KOPT-K1 (cell line): Measurements from ENCODE around the gene GMEB2.
"Not testable (repeated sequence)": the region's sequence is repeated elsewhere in the genome, so short reads cannot be mapped to it uniquely, and the experiment has no call there.

ENCODE experiments used
- H3K27ac ChIP-seq: fragments of 200-600 bp; sonication (generic); 2 replicates; pipeline ENCODE4 v1.5.1; 2016; ENCODE audit warnings: antibody characterized with exemption, mild to moderate bottlenecking, low read depth, low read length; ENCODE audit not compliant: poor library complexity, severe bottlenecking
- H3K36me3 ChIP-seq: fragments of 200-600 bp; sonication (generic); 2 replicates; pipeline ENCODE4 v1.5.1; 2017; ENCODE audit warnings: antibody characterized with exemption, mild to moderate bottlenecking, low read length, moderate library complexity; ENCODE audit not compliant: insufficient read depth
- H3K9me3 ChIP-seq: fragments of 200-600 bp; sonication (generic); 2 replicates; pipeline ENCODE4 v1.5.1; 2017; ENCODE audit warnings: antibody characterized with exemption, low read length, mild to moderate bottlenecking; ENCODE audit not compliant: insufficient read depth, poor library complexity, severe bottlenecking

GMEB2 gene

DNA sequence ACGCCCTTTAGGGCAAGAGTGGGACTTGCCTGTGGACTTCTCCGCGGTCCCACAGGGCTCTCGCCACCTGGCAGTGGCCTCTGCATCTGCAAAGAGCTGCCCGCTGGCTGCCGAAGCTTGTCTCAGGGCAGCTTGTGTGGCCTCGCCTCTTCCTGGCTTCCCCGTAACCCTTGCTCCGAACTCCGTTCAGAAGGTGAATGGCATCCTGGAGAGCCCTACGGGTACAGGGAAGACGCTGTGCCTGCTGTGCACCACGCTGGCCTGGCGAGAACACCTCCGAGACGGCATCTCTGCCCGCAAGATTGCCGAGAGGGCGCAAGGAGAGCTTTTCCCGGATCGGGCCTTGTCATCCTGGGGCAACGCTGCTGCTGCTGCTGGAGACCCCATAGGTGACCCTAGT lies 34.2 kb upstream of the GMEB2 start:
- Histone ChIP-seq H3K36me3 (peaks cover 55% of the 10 kb centered on the region; the same call in 1 of the 2 replicates), H3K9me3 (no peaks in the 10 kb centered on the region), H3K27ac (no peak overlapping the region)

DNA sequence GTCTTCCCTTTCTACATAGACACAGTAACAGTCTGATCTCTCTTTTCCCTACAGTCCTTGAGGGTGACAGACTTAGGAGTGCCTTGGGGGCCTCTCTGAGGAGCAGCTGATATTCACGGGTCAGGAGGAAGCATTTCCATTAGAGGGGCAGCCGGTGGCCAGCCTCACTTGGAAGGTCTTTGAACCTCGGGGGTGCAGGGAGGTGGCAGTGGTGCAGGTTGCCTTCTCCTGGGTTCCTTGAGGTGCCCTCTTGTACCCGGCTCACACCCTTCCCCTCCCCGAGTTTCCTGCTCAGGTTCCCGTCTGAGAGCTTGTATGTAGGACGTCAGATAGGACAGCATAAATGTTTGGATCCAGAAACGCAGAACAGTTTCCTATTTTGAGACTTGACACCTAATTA lies 33.7 kb upstream of the GMEB2 start:
- H3K27ac ChIP-seq = no peak overlapping the region
- H3K36me3 ChIP-seq = peaks cover 50% of the 10 kb centered on the region; the same call in 1 of the 2 replicates
- no peaks in the 10 kb centered on the region for H3K9me3 ChIP-seq

DNA sequence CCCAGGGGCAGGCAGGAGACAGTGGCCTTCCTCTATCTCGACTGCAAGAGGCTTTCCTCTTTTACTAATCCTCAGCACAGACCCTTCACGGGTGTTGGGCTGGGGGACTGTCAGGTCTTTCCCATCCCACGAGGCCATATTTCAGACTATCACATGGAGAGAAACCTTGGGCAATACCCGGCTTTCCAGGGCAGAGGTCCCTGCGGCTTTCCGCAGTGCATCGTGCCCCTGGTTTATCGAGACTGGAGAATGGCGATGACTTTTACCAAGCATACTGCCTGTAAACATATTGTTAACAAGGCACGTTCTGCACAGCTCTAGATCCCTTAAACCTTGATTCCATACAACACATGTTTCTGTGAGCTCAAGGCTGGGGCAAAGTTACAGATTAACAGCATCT lies 33.3 kb upstream of the GMEB2 start:
- H3K27ac ChIP-seq, H3K9me3 ChIP-seq: not testable (repeated sequence)
- H3K36me3 ChIP-seq = peaks cover 50% of the 10 kb centered on the region; the same call in 1 of the 2 replicates

DNA sequence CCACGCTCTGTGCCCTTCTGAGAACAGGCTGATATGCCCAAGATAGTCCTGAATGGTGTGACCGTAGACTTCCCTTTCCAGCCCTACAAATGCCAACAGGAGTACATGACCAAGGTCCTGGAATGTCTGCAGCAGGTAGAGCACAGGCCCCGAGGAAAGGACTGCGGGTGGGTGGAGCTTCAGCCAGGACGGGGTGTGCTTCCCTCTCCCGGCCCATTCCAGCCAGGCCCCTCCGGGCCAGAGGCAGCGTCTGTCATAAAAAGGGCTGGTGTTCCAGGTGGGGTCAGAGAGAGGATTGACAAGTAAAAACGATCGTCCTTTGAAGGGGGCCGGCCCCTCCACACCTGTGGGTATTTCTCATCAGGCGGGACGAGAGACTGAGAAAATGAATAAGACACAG lies 32.5 kb upstream of the GMEB2 start:
- peaks cover 42% of the 10 kb centered on the region; the same call in 1 of the 2 replicates for H3K36me3 ChIP-seq
- H3K27ac ChIP-seq = peak overlapping the region; percentile 89

DNA sequence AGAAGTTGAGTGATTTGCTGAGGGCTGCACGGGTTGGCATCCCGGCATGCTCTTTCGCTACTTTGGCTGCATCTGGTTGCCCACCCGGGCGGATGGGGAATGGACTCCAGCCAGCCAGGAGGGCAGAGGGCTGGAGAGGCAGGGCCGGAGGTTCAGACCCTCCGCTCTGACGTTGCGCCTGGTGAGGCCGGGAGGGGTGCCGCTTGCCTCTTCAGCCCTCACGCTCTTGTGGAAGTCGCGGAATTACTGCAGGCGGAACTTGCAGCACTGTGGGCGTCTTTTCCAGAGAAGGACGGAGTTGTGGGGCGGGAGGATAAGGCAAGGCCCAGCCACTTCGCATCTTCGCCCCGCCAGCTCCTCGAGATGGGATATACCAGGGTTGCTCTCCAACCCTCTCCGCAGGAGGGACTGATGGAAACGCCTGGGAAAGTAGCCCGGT lies 31.9 kb upstream of the GMEB2 start:
- Histone ChIP-seq H3K36me3 (peaks cover 36% of the 10 kb centered on the region; the same call in 1 of the 2 replicates), H3K9me3 (no peaks in the 10 kb centered on the region), H3K27ac (peak overlapping the region; percentile 89)

More for the DNA sequence above, 32.5 kb upstream of the GMEB2 start:
- no peaks in the 10 kb centered on the region for H3K9me3 ChIP-seq

DNA sequence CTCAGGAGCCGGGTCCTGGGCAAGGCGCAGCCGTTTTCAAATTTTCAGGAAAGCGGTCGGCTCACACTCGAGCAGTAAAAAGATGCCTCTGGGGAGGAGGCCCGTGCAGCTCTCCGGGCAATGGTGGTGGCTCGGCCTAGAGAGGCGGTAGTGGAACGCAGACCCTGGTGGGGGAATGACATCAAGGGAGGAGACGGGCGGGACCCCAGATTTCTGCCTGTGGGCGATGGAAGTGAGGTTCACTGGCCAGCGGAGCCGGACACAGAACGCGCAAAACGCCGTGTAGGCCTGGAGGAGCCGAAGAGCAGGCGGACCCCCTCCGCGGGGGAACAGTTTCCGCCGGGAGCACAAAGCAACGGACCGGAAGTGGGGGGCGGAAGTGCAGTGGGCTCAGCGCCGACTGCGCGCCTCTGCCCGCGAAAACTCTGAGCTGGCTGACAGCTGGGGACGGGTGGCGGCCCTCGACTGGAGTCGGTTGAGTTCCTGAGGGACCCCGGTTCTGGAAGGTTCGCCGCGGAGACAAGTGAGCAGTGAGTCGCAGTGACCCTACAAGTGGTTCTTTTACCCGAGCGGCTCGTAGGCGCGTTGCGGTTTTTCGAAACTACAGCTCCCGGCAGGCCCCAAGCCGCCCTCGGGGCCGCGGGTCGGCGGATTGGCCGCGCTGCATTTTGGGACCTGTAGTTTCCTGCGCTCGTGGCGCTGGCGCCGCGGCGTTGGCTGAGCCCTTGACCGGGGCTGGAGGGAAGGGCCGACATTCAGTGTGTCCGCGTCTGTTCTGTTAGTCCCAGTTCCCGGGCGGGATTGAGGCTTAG lies 31.2 kb upstream of the GMEB2 start, which contains the start of gene RTEL1:
TSS of gene RTEL1 (plus strand) at position 376 of the 812 bp plus-strand sequence. CDS start 1,091 bp downstream, outside the sequence.
- Histone ChIP-seq H3K9me3 (no peaks in the 10 kb centered on the region), H3K36me3 (peaks cover 30% of the 10 kb centered on the region; the same call in 1 of the 2 replicates), H3K27ac (peak within 1 kb of the TSS; percentile 89)

DNA sequence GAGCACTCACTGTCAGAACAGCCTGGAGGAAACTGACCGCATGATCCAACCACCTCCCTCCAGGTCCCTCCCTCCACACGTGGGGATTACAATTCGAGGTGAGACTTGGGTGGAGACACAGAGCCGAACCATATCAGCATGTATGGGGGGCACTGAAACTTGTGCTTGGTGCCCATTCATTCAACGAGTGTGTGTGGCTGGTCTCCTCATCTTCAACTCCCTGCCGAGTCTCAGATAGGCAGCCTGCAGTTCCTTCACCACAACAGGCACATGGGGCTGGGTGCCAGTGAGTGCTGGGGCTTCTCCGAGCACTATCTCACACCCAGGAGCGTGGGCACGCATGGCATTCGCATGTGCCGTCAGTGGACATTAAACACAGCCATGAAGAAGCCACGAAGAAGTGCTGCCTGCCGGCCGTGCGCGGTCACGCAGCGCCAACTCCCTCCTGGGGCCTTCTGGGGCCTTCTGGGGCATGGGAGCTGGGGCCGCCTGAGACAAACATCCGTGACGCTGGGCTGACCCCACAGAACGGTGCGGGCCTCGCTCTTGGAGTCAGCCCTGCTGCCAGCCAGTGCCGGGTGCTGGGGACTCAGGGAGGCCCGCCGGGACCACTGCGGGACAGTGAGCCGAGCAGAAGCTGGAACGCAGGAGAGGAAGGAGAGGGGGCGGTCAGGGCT lies 30.5 kb upstream of the GMEB2 start:
- Histone ChIP-seq H3K27ac (peak overlapping the region; percentile 89), H3K36me3 (peaks cover 22% of the 10 kb centered on the region; the same call in 1 of the 2 replicates), H3K9me3 (no peaks in the 10 kb centered on the region)

DNA sequence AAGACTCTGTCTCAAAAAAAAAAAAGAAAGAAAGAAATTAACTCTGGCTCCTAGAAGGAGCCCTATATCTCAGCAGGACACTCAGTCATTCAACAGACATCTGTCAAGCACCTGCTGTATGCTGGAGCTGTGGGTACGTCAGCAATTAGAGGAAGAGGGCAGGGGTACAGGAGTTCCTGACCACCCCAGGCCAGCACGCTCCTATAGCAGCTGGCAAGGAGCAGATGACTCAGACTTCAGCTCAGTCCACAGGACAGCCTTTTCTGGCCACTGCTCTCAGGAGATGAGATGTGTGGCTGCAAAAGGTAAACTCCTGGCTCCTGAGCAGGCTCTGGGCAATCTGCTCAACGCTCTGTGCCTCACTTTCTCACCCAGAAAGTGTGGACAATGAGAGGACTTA lies 29.6 kb upstream of the GMEB2 start:
- H3K36me3 ChIP-seq = peaks cover 13% of the 10 kb centered on the region; the same call in 1 of the 2 replicates
- H3K27ac ChIP-seq = no peak overlapping the region

DNA sequence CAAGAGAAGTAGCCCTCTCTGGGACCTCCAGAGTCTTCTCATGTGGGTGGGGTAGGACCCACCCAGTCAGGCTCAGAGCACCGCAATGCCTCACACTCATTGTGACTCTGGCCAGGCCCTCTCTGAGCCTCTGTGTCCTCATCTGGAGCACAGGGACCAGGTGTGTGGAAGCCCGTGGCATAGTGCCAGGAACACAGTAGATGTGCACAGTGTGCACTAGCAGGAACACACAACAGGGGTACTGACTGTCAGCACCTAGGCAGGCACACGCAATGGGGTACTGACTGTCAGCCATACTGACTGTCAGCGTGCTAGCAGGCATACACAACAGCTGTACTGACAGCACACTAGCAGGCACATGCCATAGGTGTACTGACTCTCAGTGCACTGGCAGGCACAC lies 28.3 kb upstream of the GMEB2 start:
- Histone ChIP-seq H3K36me3 (peaks cover under 1% of the 10 kb centered on the region; the same call in 1 of the 2 replicates), H3K27ac (peak overlapping the region; percentile 92), H3K9me3 (no peaks in the 10 kb centered on the region)

More for the DNA sequence above, 29.6 kb upstream of the GMEB2 start:
- H3K9me3 ChIP-seq = no peaks in the 10 kb centered on the region

DNA sequence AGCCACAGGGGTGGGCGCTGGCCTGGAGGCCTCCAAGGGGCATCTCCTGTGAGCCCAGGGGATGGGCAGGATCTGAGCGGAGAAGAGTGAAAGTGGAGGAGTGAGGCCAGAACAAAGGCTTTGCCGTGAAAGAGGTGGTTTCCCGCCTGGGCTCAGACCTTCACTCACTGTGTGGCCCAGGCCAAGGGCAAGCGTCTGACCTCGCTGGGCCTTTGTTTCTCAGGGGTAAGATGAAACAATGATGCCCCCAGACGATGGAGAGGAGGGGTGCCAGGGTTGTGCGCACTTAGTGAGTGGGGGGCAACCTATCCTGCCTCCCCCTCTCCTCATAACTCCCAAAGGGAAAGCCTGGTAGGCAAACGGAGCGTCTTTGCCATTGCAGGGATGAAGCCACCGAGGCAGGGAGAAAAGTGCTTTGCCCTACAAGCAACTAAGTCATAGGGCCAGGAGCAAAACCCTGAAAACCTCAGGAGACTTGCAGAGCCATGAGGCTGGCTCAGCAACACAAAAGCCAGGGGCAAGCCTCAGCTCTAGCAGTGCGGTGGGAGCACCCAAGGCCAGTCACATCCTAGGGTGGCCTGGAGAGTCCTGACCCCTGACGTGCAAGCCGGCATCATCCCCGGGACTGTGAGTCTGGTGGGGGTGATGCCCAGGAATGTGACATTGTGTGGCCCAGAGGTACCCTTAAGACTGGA lies 27.2 kb upstream of the GMEB2 start:
- Histone ChIP-seq H3K36me3 (peaks cover 3% of the 10 kb centered on the region), H3K9me3 (no peaks in the 10 kb centered on the region), H3K27ac (peak overlapping the region; percentile 92)

DNA sequence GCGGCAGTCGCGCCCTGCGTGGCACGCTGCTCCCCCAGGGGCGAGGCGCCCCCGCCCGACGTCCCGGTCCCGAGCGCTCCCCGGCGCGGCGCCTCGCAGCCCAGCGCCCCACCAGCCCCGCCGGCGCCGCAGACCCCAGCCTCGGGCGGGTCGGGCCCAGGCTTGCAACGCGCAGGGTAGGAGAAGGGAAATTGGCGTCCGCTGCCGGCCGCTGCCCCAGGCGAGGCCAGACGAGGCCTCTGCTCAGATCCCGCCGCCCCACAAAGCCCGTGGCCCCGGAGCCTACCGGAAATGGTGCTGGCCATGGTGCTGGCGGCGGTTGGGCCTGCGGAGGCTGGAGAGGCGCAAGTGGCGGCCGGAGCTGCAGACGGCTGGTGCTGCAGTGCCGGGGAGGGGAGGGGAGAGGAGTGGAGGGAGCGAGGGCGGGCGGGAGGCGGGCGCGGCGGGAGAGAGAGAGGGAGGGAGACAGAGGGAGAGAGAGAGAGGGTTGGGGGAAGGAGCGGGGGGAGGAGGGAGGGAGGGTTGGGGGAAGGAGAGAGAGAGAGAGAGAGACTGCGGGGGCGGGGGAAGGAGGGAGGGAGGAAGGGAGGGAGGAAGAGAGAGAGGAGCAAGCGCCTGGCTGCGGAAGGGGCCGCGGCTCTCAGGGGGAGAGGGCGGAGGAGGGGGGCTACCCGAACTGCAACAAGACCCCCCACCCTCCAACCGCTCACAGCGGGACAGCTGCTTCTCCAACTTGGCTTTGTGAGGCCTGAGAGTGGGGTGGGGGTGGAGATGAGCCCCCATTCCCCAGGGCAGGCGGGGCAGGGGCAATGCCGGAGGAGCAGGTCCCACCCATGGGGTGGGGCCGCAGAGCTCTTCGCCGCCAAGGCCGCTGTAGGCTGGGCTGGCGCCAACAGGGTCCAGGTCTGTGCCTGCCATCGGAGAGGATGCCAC lies 26.4 kb upstream of the GMEB2 start, which contains the start of gene STMN3:
TSS of gene STMN3 (minus strand) at position 384 of the 933 bp plus-strand sequence. CDS start at position 305, 79 bp downstream.
- H3K36me3 ChIP-seq = peaks cover 11% of the 10 kb centered on the region
- no peaks in the 10 kb centered on the region for H3K9me3 ChIP-seq
- H3K27ac ChIP-seq = peak within 1 kb of the TSS; percentile 92

DNA sequence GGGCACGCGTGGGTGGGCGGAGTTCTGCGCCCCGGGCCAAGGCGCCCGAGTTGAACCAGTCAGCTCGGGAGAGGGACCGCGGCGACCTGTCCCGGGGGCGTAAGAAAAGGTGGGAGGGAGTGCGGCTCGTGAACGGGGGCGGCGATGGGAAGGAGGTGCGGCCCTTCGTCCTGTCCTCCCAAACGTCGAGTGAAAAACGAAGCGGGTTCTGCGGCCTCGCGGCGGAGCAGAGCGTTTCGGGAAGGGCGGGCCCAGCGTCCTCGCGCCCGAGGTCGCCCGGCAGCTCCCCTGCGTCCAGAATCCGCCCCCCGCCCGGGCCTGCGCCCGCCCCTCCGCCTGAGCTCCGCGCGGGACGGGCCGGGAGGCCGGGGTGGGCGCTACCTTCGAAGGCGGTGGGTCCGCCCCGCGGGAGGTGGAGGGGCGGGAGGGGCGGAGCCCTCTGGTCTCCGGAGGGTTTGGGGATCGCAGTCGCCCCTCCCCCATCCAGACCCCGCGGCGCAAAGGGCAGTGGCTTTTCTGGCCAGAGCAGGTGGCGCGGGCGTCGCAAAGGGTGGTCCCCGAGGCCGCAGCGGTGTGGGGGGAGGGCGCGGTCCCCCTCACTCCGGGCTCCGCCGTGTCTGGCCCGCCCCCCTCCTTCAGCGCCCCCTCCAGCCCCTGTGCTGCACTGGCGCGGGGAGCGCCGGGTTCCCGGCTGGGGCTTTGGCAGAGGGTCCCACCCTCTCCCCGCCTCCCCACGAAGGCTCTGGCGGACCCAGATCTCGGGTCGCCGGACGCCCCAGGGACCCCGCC lies 25.5 kb upstream of the GMEB2 start:
- peak overlapping the region; percentile 92 for H3K27ac ChIP-seq

DNA sequence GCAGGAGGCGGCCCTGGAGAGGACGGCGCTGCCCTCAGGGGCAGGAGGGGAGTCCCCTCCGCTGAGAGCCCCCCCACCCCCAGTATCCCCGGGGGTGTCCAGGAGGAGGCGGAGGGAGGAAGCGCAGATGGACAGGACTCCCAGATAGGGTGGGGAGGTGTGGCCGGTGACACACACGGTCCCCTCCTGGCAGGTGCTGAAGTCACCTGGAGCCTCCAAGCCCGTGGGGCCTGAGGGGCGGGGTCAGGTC lies 25.0 kb upstream of the GMEB2 start:
- Histone ChIP-seq H3K36me3 (peaks cover 15% of the 10 kb centered on the region), H3K9me3 (no peaks in the 10 kb centered on the region), H3K27ac (peak overlapping the region; percentile 92)

More for the DNA sequence above, 25.5 kb upstream of the GMEB2 start:
- Histone ChIP-seq H3K36me3 (peaks cover 15% of the 10 kb centered on the region), H3K9me3 (no peaks in the 10 kb centered on the region)
